Lung (tissue), 12 donors: ENCODE measurements around the gene CAMK1D. TPM values are rescaled to one million over a fixed set of nuclear protein-coding genes. Genes with fewer than 3 reads are reported as not detected.
A peak's percentile ranks its signal among the peaks of the same experiment; 100 is the strongest.

ENCODE experiments used
- ATAC-seq: fragments of 200-7000 bp; cut with Tn5 transposase; one replicate; pipeline ENCODE4 v1.9.1; 2020; ENCODE audit warnings: moderate number of reproducible peaks; ENCODE audit not compliant: insufficient read depth, low FRiP score
- DNase-seq, 3 donors: peaks; one replicate each; pipeline ENCODE4 v3.0.0-alpha.2; 2013 to 2017
- H3K27ac ChIP-seq, 2 donors: one replicate each; pipeline ENCODE4 v1.5.1; 2013; ENCODE audit warnings: mild to moderate bottlenecking in 2 of 2, moderate library complexity in 2 of 2, control low read depth in 1 of 2, inconsistent platforms in 1 of 2, low read depth in 1 of 2, low read length in 1 of 2
- H3K27me3 ChIP-seq, 3 donors: one replicate each; pipeline ENCODE4 v1.5.1; 2013; ENCODE audit warnings: low read length in 2 of 3; ENCODE audit not compliant: control insufficient read depth in 3 of 3, insufficient read depth in 3 of 3
- H3K36me3 ChIP-seq, 4 donors: one replicate each; pipeline ENCODE4 v1.5.1; 2013; ENCODE audit warnings: low read length in 4 of 4, mild to moderate bottlenecking in 1 of 4, moderate library complexity in 1 of 4; ENCODE audit not compliant: control insufficient read depth in 4 of 4, insufficient read depth in 4 of 4
- H3K4me1 ChIP-seq, 5 donors: one replicate each; pipeline ENCODE4 v1.5.1; 2013; ENCODE audit warnings: low read length in 5 of 5, mild to moderate bottlenecking in 2 of 5, moderate library complexity in 1 of 5; ENCODE audit not compliant: control insufficient read depth in 5 of 5, insufficient read depth in 5 of 5
- H3K4me3 ChIP-seq: one replicate; pipeline ENCODE4 v1.5.1; 2013; ENCODE audit warnings: mild to moderate bottlenecking, control low read depth, moderate library complexity
- H3K9ac ChIP-seq, 2 donors: one replicate each; pipeline ENCODE4 v1.5.1; 2013; ENCODE audit warnings: low read length in 2 of 2, control low read depth in 1 of 2; ENCODE audit not compliant: insufficient read depth in 1 of 2
- H3K9me3 ChIP-seq, 4 donors: one replicate each; pipeline ENCODE4 v1.5.1; 2013; ENCODE audit warnings: low read length in 3 of 4, mild to moderate bottlenecking in 1 of 4, moderate library complexity in 1 of 4; ENCODE audit not compliant: control insufficient read depth in 4 of 4, insufficient read depth in 3 of 4
- CTCF ChIP-seq: IDR thresholded peaks from 2 replicates; pipeline ENCODE4 v1.5.1; 2012; ENCODE audit warnings: mild to moderate bottlenecking; ENCODE audit errors: control extremely low read depth, extremely low read depth
- WGBS, 2 donors: extraction: QIAGEN DNeasy Blood & Tissue Kit; methylation state at CpG; one replicate each; pipeline ENCODE4 v1.1.7; 2013; 5-methylcytosine and 5-hydroxymethylcytosine counted together
- polyA plus RNA-seq, 2 donors: library from polyadenylated mRNA; stranded (reverse); fragments of 200-250 nt; gene quantifications; one replicate each; pipeline ENCODE4 v1.2.1, GENCODE V29; 2013
- total RNA-seq, 2 donors: library from RNA; depleted of rRNA in 1 of 2; stranded (reverse); fragments of >200 nt in 1 of 2; gene quantifications; one replicate each; pipeline ENCODE4 v1.2.1, GENCODE V29; 2014 to 2021
- donor health status: control.
- donor health status: control.
- donor health status: Bipolar disorder and iron deficiency.
- donor health status: healthy.
- donor health status: DM: yes; HTN: yes; CAD: no.

The CAMK1D gene
- total and polyA plus RNA-seq, 4 donors: 3.2 to 37.4 (median 7.0) TPM

DNA sequence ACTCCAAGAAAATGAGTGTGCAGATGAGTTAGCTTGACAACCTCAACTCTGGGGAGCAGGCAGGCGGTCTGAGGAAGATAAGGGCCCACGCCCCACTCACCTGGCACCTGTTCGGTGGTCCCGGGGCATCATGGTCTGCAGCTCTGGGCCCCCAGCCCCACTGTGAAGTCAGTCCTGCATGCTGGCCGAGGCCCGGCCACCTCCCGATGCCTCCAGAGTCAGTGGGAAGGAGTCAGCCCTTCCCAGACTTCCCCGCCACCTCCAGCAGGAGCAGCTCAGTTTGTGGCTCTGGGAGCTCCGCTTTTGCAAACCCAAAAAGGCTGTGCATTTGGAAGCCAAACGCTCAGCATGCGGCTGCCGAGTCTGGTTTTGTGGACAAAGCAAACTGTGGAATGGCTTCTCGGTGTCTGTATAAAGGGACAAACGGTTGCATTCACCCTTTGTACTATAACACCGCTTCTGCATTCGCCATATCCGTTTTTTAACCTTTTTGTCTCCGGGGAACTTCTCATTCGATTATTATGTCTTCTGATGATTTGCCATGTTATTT is 484.8 kb downstream of the CAMK1D start:
- TF ChIP-seq CTCF: no peak
- Histone ChIP-seq H3K4me3 (no peak overlapping the region), H3K27me3 (peaks cover 0 to 6% (median 3%) of the 10 kb centered on the region in 3 donors), H3K9ac (no peak overlapping the region), H3K9me3 (peaks cover 0 to 2% (median 0%) of the 10 kb centered on the region in 4 donors), H3K27ac (no peak overlapping the region), H3K36me3 (peaks cover 0 to 3% (median 0%) of the 10 kb centered on the region in 4 donors), H3K4me1 (peaks cover 0 to 4% (median 0%) of the 10 kb centered on the region in 5 donors)
- 89 to 91% methylated on average over 19 of the region's 19 CpGs for WGBS, 2 donors
- DNase-seq (no peak), ATAC-seq (no peak)

DNA sequence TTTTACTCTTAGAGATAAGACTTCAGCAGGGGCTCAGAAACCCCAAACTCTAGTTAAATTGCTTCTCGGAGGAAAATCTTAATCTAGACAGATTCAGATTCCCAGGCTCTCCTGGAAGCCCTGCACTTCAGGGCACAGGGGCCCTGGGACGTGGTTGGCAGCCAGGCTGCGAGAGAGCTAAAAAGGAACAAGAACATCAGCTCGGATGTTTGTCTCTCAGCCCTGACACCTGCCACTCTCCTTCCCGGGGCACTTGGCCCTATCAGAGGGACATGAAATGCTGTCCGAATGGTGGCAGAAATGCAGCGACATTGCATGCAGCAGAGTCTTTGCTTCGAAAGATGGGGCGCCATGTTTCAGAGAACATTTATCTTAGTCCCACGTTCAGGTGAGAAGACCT is 485.4 kb downstream of the CAMK1D start:
- Histone ChIP-seq H3K4me3 (no peak overlapping the region), H3K36me3 (peaks cover 0 to 3% (median 0%) of the 10 kb centered on the region in 4 donors), H3K27ac (no peak overlapping the region), H3K9ac (no peak overlapping the region), H3K27me3 (peaks cover 0 to 6% (median 3%) of the 10 kb centered on the region in 3 donors), H3K9me3 (peaks cover 0 to 2% (median 0%) of the 10 kb centered on the region in 4 donors), H3K4me1 (peaks cover 0 to 4% (median 0%) of the 10 kb centered on the region in 5 donors)
- ATAC-seq (no peak), DNase-seq (no peak)
- TF ChIP-seq CTCF: no peak
- WGBS, 2 donors: 70 to 82% methylated on average over 10 of the region's 10 CpGs

DNA sequence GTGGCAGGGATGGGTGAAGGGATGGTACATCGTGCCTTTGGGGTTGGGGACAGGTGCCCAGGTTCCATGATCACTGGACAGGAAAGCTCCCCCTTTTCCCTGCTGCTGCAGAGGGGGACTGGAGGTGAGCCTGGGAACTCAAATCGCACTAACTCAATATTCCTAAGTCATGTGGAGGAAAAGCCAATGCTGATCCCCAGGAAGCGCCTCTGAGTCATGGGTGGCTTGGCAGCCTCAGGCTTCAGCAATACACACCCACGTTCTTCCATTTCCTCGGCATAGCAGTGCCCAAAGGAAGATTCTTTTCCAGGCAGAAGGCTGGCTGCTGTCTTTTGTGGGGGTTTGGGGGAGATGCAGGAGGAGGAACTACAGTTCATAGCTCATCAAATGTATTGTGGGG is 486.4 kb downstream of the CAMK1D start:
- peaks cover 0 to under 1% (median 0%) of the 10 kb centered on the region in 4 donors for H3K36me3 ChIP-seq
- H3K4me3 ChIP-seq: no peak overlapping the region
- H3K4me1 ChIP-seq: peaks cover 0 to 11% (median 3%) of the 10 kb centered on the region in 5 donors
- DNase-seq (no peak), ATAC-seq (no peak)
- H3K27me3 ChIP-seq: peaks cover 0 to 6% (median 3%) of the 10 kb centered on the region in 3 donors
- no peak for TF ChIP-seq CTCF
- 59 to 83% methylated on average over 5 of the region's 5 CpGs for WGBS, 2 donors
- peak overlapping the region in 1 of 2 donors; percentile 36 for H3K27ac ChIP-seq
- no peaks in the 10 kb centered on the region for H3K9me3 ChIP-seq
- H3K9ac ChIP-seq: no peak overlapping the region

DNA sequence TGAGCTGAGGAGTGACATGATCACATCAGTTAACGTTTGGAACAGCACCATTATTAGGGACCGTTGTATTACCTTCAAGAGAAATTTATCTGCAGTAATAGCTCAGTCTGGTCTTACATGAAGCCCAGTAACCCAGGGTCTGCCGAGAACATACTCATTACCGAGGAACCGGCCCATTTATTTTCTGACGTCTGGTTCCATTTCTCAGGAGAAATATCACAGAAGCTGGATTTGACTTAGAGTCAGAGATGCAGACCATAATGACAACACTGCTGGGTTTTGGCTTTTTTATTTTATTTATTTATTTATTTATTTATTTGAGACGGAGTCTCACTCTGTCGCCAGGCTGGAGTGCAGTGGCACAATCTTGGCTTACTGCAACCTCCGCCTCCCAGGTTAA is 489.0 kb downstream of the CAMK1D start:
- Histone ChIP-seq H3K36me3 (no peaks in the 10 kb centered on the region), H3K9ac (no peak overlapping the region), H3K9me3 (no peaks in the 10 kb centered on the region), H3K4me1 (peaks cover 0 to 19% (median 4%) of the 10 kb centered on the region in 5 donors), H3K27ac (no peak overlapping the region), H3K4me3 (no peak overlapping the region), H3K27me3 (peaks cover 0 to 3% (median 3%) of the 10 kb centered on the region in 3 donors)
- no peak for TF ChIP-seq CTCF
- ATAC-seq: no peak
- 85 to 94% methylated on average over 9 of the region's 9 CpGs for WGBS, 2 donors
- no peak for DNase-seq
